DMS53 treated with DMSO at 0.1 percent for 48 hours (cell line): ENCODE measurements around the gene PLCB1.

Experiments used
- DNase-seq: peaks from one replicate; lab custom pipeline; 2025; ENCODE audit not compliant: unreplicated experiment; lab: John Stamatoyannopoulos, UW

PLCB1 gene

DNA sequence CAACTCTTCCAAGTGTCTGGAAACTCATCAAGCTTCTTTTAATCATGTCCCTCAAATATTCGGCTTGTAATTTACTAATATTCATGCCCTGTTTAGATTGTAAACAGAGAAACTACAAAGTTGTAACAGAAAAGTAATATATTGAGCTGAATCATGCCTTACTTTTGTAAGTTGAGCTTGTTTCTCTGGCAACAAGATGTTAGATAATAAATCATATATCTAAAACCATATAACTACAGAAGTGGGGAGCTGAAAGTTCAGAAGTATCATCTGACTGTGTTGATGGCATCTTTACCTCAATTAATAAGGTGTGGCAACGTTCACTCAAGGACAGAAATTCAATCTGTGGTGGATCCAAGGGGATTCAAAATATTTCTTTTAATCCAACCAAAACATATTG lies 263.9 kb downstream of the PLCB1 start:
- no peak for DNase-seq

DNA sequence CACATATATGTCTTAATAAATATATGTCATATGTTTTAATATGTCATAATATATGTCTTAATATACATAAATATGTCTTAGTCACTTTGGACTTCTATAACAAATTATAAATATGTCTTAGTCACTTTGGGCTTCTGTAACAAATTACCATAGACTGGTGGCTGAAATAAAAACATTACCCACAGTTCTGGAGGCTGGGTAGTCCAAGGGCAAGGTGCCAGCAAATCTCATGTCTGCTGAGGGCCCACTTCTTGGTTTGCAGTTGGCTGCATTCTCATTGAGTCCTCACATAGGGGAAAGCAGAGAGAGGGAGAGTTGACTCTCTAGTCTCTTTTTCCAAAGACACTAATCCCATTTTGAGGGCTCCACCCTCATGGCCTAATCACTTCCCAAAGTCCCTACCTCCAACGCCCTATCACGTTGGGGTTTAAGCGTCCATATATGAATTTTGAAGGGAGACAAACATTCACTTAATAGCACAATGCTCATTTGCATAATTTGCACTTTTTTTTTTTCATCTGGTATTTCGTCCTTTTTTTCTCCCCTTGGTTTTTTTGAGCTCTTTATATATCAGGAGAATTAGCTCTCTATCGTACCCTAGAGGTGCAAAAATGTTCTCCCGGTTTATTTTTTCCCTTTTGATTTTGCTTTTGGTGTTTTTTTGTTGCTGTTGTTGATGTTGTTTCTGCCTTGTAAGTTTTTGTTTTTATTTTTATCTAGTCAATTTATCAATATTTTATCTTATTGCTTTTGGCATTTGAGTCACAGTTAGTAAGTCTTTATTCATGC lies 266.4 kb downstream of the PLCB1 start:
- DNase-seq, result no peak

DNA sequence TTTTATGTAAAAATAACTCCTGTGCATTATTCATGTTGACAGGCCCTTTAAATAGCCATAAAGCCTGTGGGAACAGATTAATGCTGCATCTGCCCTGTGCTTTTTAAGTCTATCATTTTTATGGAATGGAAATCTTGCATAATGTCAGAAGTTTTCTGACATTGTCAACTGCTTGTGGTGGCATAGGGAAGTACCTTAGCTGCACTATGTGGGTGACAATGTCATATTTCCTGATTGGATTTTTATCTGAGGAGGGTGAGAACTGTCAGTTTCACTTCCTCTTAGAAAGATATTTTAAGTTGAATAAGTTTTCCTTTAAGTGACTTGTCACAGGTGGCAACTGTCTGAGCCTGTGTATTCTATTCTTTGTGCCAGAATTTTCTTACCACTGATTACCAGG lies 267.9 kb downstream of the PLCB1 start:
- DNase-seq, result no peak

DNA sequence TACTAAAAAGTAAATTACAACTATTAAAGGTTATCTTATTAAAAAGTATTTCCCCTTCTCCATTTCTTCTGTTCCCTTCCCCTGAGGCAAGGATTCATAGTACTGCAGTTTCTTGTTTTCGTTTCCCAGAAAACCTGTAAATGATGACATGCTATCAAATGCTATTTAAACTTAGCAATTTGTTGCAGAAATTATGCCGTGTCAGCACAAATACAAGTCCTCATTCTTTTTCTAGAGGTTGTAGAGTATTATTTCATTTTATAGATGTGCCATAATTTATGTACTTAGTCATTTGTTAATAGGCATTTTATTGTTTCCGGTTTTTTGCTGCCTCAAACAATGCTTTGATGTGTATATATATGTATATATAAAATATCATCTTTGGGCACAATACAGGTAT lies 268.4 kb downstream of the PLCB1 start:
- DNase-seq, result no peak

DNA sequence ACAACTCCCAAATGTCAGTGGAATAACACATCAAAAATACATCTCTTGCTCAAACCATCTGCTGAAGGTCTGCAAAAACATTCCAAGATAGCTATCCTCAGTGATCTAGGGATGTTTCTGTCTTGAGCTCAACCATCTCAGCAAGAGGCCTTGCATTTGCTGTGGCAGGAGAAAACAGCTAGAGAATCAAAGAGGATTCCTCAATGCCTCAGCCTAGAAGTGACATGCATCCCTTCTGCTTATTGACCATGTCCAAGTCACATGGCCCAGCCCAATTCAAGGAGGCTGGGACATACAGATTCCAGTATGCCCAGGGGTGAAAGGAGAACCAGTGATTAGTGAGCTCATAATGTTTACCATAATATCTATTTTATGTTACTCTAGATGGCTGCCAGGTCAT lies 269.5 kb downstream of the PLCB1 start:
- no peak for DNase-seq

DNA sequence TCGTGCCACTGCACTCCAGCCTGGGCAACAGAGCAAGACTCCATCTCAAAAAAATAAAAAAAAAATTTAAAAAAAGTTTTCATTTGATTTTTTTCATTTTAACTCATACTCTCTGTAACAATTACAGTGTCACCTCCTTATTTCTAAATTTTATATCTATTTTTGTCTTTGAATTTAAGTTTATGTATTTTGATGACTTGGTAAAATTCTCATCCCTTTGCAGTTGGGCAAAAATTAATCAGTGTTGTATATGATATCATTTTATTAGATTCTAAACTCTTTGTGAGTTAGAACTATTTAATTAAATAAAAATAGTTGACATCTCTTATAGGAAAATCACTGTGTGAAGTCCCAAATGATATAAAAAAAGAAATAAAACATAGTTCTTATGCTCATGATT lies 270.7 kb downstream of the PLCB1 start:
- no peak for DNase-seq

DNA sequence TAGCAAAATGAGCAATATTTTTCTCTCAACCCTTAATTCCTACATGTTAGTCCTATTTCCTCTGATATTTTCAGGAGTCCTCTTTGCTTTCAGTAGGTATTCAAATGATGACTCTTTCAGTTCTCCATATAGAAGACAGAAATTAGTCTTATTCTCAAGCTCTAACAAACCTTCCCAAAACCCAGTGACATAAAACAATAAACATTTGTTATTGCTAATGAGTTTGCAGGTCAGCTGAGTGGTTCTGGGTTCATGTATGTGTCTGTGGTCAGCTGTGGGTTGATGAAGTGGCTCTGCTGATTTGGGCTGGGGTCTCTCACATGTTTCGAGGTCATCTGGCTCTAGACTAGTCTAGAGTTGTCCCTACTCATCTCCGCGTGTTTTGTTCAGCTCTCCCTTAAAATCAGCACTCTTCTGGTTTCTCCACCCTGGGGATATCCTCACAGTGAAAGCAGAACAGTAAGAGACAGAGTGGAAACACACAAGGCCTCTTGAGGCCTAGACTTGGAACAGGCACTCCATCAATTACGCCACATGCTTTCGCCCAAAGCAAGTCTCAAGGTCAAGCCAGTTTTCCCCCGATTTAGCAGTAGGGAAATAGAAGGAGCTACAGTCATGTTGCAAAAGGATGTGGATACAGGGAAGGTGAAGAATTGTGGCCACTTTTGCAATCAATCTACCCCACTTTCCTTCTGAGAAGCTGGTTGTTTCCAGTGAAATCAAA lies 273.0 kb downstream of the PLCB1 start:
- no peak for DNase-seq

DNA sequence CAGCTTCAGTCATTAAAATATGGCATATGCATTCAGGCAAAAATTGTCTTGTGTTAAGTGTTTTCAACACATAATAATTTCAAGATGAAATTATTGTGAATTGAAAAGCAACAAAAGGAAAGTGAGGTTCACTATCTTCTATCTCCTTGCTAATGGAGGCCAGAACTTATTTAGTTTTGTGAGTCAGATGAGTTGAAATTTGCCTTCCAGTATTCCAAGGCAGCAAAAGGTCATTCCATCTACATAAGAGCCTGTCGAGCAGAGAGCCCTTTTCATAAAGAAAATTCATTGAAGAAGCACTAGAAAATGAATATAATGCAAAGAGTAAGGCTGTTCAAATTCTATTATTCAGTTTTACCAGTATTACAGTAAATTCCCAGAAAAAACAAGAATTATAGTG lies 274.3 kb downstream of the PLCB1 start:
- DNase-seq, result no peak

DNA sequence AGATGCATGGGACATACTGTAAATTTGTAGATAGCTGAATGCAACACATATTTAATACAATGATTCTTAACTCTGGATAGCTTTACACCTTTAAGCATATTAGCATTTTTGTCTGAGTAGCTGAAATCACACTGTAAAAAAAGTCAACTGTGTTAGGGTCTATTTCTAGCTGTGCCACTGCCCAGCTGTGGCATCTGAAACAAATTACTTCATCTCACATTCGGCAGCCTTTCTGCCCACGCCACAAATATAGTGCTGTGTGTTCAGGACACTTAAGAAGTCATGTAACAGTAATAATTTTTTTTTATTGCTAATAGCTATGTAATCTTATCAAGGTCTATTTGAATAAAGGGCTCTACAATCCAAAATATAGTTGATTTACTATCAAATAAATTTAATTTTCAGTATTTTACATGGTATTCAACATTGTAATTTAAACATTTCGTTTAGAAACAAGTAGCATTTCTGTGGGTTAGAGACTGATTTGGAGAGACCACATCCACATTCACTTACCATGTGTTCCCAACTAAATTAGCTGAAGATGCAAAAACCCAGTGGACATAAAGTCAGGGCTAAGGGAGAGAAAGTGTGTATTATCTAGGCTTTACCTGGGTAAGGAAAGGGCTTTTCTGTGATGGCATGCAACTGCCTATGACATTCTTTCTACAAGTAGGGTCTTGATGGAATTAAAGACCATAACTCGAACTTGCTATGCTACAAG lies 276.7 kb downstream of the PLCB1 start:
- no peak for DNase-seq

DNA sequence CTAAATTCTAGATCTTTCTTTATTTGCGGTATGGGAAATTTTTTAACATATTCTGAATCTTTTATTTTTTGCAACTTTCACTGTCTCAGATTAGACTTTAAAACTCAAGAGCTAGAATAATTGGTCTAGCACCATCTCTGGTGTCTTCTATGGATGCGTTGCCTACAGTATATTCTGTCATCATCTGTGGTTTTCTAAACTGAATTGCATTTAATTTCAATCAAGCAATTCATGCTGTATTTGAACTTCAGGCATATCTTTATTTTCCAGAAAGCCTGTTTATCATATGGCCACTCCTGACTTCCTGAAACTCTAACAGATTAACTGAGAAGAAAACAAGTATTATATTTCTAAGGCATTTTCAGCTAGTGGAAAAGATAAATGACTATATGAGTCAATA lies 281.6 kb downstream of the PLCB1 start:
- no peak for DNase-seq

DNA sequence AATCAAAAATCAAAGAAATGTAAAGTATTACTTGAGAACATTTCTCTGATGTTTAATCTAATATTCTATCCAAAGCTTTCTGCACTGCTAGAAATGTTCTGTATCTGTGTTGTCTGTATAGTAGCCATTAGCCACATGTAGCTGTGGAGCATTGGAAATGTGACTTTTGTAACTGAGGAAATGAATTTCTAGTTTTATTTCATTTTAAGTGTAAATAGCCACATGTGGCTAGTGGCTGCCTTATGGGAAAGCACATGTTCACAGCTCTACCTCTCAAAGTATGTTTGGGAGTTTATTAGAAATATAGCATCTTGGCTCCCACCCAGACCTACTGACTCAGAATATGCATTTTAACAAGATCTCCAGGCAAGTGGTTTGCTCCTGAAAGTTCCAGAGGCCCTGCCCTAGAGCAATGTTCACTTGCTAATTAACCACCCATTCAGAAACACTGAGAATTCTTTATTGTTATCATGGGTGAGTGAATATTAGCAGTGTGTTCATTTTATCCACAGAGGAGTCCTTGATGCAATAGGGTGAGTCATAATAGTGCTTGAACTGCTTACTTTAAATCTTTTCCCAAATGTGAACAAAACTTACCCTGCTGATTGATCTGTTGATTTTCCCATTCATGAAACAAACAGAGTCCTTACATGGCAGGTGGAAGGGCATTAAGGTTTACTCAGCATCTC lies 282.7 kb downstream of the PLCB1 start:
- peak; percentile 55 for DNase-seq

DNA sequence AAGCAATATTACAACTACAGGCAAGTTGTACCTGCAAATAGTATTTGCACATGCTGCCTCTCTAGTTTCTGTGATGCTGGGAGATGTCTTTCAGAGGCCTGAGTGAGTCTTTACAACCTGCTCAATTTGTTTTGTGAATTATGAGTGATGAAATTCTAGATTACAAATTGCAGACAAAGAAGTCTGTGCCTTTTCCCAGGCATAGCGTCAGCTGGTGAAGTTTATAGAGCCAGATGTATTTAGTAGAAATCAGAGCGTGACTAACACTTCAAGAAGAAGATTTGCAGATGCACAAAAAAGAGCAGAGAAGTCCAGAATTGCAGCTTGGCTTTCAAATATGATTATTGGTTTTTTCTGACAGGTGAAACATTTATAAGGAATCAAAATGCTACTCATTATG lies 289.9 kb downstream of the PLCB1 start:
- no peak for DNase-seq

DNA sequence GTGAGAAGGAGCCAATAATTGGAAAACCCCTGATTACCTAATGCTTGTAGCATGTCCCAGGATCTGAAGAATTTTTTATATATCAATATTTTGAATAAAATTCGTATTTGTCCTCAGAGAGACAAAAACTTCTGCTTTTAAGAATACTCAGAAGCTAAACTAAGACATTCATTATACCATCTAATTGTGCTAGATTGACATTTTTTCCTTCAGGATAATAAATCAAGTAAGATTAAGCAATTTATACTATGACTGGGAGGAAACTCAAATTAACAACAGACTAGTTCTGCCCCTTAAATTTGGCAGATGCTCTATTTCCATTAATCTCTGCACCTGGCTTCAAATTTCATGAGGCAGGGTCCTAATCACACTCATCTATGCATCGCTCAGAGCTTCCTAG lies 291.4 kb downstream of the PLCB1 start:
- DNase-seq, result no peak

DNA sequence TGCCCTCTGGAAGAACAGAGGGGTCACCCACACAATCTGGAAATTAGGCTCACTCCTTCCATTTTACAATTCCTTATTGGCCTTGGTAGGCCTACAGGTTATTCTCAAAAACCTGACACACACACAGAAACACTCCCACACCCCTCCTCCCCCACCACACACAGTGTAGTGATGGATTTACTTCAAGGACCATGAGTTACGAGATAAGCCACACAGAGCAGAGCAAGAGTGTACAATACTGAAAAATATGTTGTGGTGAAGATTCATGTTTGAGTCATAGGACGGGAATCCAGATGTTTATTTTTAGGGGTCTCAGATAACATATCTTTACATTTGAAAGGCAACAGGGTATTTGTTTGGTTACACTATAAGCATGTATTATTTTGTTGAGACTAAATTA lies 291.9 kb downstream of the PLCB1 start:
- no peak for DNase-seq

DNA sequence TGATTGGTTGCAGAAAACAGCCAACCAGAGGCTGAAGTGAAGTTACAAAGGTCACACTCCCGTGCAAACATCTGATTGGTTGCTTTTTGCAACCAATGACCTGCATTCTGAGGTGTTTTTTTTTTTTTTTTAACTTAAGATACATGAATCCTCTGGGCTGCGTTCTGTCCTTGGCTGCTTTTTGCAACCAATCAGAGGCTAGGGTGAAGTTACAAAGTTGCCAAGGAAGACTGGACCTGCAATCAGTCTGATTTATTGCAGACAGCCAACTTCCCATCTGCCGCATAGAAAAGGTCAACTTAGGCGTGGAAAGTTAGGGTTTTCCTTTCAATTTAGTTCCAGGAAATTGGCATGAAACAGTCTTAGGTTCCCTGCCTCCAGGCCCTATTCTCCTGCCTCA lies 292.9 kb downstream of the PLCB1 start:
- no peak for DNase-seq

DNA sequence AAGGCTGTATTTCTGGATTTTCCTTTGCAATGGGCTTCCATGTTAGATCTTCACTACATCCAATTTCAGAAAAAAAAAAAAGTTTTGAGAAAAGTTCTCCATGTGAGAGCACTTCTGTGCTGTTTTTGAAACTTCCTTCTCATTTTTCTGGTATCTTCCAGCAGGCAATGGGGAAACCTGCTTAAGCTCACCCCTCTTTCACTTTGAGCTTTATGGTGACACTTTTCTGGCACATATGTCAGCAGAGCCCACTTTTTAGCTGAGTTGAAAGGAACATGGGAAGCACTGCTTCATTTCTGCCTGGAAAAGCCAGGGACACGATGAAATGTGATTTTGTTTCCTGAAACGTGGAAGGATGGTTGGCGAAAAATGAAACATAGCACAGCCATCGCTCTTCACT lies 293.7 kb downstream of the PLCB1 start:
- no peak for DNase-seq

DNA sequence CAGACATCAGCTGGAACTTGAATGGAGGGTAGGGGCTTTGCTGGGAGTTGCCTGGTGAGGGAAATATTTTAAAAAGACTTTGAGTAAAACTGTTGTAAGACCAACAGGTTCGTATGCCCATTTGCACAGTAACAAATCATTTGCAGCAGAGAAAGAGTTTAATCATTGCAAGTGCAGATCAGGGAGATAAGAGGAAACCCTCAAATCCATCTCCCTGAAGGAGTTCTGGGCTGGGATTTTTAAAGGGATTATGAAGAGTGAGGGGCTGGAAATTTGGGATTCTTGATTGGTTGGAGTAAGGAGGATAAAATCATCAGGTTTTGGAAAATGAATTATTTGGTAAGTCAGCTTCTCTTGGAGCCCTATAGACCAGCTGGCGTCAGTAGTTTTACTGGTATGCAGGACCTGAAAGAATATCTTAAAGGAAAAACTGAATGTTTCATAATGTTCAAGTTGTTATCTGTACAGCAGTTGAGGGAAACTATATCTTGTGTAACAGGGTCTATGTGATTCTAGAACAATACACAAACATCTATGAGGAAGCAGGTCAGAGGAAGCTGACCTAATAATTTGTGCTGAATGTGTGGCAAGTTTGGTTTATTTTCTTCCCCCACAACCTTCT lies 295.5 kb downstream of the PLCB1 start:
- DNase-seq, result no peak

DNA sequence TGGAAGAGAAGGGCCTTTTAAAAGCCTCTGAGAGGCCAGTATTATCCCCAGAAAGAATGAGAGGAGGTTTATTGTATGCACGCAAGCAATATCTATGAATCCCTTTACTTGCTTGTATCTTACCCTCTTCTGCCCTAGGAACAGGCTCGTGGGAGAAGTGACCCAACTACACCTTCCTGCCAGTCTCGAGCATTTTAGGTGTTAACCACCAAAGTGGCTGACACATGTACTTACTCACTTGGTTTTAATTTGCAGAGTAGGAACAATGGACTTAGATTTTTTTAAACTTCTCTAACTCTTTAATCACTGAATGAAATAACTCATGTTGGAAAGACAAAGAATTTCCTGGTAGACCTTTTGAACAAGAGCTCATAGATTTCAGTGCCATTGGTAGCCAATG lies 296.9 kb downstream of the PLCB1 start:
- DNase-seq, result no peak

DNA sequence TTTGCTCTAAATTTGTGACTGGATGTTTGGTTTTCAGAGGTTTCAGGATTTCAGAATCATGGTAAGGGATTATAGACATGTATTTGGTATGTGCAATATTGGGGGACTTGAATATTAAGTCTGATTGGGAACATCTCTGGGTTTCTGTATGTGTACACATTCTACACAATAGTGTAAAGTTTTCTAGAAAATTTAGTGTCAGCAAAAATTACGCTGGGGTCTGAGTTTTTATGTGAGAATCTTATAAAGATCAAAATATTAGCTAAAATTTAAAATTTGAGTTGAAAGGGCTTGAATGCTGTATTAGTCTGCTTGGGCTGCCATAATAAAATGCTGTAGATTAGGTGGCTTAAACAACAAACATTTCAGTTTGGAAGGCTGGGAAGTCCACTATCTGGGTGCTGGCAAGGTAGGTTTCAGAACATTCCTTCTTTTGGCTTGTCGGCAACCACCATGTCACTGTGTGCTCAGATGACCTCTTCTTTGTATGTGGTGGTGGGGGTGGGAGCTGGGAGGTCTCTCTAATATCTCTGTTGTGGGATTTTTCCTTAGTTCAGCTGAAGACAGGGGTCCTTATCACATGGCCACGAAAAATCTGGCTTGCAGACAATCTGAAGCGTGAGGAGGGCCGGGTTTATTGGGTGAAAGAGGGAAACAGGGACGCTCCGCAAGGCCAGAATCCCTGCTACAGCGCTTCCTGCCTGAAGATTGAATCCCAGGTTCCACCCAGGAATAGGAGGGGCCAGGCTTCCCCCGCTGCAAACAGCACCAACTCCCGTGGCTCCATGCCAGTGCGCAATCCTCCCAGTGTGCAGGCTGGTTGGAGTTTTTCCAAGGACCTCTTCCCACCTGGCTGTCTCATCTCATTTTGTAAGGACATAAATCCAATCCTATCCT lies 299.7 kb downstream of the PLCB1 start:
- DNase-seq, result no peak
